ENCODE data around the gene MFSD11. TPM values are rescaled to one million over a fixed set of nuclear protein-coding genes. Genes with fewer than 3 reads are reported as not detected.
"Not testable (repeated sequence)": the region's sequence is repeated elsewhere in the genome, so short reads cannot be mapped to it uniquely, and the experiment has no call there.

MFSD11 gene
- total RNA-seq, 1 experiment from 2014 or later = 16.6 TPM

GRCh38 chr17:76740329-76741118 lies 2.6 kb downstream of the MFSD11 start:
- H3K9me2 ChIP-seq (replicated peaks; ENCODE audit: low read length) = no peaks in the 10 kb centered on the region
- no peak overlapping the region for H3K27ac ChIP-seq (ENCODE audit: low read length)
- peak overlapping the region; percentile 30; the same call in 1 of the 2 replicates for H3K4me2 ChIP-seq (ENCODE audit: low read length)
- no peaks in the 10 kb centered on the region for H3K9me3 ChIP-seq (ENCODE audit: low read length)
- ChIA-PET POLR2A (ENCODE audit: unreplicated experiment) (no interaction called here), CTCF (no interaction called here)
- peaks cover under 1% of the 10 kb centered on the region for H3F3A ChIP-seq (ENCODE audit: low read length, unreplicated experiment)
- H3K4me1 ChIP-seq (ENCODE audit: insufficient read depth, low read length) = peaks cover 18% of the 10 kb centered on the region
- no peak for DNase-seq
- TF ChIP-seq, protein P1, sequence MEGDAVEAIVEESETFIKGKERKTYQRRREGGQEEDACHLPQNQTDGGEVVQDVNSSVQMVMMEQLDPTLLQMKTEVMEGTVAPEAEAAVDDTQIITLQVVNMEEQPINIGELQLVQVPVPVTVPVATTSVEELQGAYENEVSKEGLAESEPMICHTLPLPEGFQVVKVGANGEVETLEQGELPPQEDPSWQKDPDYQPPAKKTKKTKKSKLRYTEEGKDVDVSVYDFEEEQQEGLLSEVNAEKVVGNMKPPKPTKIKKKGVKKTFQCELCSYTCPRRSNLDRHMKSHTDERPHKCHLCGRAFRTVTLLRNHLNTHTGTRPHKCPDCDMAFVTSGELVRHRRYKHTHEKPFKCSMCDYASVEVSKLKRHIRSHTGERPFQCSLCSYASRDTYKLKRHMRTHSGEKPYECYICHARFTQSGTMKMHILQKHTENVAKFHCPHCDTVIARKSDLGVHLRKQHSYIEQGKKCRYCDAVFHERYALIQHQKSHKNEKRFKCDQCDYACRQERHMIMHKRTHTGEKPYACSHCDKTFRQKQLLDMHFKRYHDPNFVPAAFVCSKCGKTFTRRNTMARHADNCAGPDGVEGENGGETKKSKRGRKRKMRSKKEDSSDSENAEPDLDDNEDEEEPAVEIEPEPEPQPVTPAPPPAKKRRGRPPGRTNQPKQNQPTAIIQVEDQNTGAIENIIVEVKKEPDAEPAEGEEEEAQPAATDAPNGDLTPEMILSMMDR (conservative IDR thresholded peaks at IDR 0.05; ENCODE audit: low read depth, low read length) = no peak
- TF ChIP-seq EZH2 (IDR thresholded peaks at IDR 0.05; ENCODE audit: low read length, unreplicated experiment) (no peak), EZH2phosphoT487 (IDR thresholded peaks at IDR 0.05; ENCODE audit: borderline replicate concordance, low read length) (no peak)
- no peaks in the 10 kb centered on the region for H3K27me3 ChIP-seq (ENCODE audit: low read length)
- ATAC-seq = no peak
- no TSS peak for BruUV-seq (replicated peaks)
- H3K36me3 ChIP-seq (ENCODE audit: low read depth, low read length) = peaks cover 29% of the 10 kb centered on the region
- intact Hi-C loops (cut with micrococcal nuclease) = no loop called here
- H3K9ac ChIP-seq (ENCODE audit: low read length) = no peak overlapping the region
- H3K79me2 ChIP-seq (ENCODE audit: low read length) = peaks cover 47% of the 10 kb centered on the region
- H2AFZ ChIP-seq (ENCODE audit: low read length) = no peak overlapping the region
- H4K20me1 ChIP-seq (ENCODE audit: low read length) = peaks cover 13% of the 10 kb centered on the region
- no peak overlapping the region for H3K4me3 ChIP-seq (ENCODE audit: low read length)

- CTCF ChIA-PET = no interaction called here
- Histone ChIP-seq H3K27ac (ENCODE audit: low read length) (no peak overlapping the region), H3K4me1 (ENCODE audit: insufficient read depth, low read length) (peaks cover 18% of the 10 kb centered on the region), H3K4me3 (ENCODE audit: low read length) (no peak overlapping the region), H3K79me2 (ENCODE audit: low read length) (peaks cover 30% of the 10 kb centered on the region), H2AFZ (ENCODE audit: low read length) (no peak overlapping the region), H3F3A (ENCODE audit: low read length, unreplicated experiment) (no peaks in the 10 kb centered on the region), H3K9me2 (replicated peaks; ENCODE audit: low read length) (no peaks in the 10 kb centered on the region), H3K9me3 (ENCODE audit: low read length) (no peaks in the 10 kb centered on the region), H3K27me3 (ENCODE audit: low read length) (no peaks in the 10 kb centered on the region), H3K36me3 (ENCODE audit: low read depth, low read length) (peaks cover 30% of the 10 kb centered on the region), H3K9ac (ENCODE audit: low read length) (no peak overlapping the region), H4K20me1 (ENCODE audit: low read length) (no peaks in the 10 kb centered on the region), H3K4me2 (ENCODE audit: low read length) (no peak overlapping the region)
- intact Hi-C loops (cut with micrococcal nuclease) = no loop called here
- ATAC-seq = no peak
- TF ChIP-seq, protein P1 (conservative IDR thresholded peaks at IDR 0.05; ENCODE audit: low read depth, low read length) = no peak
- TF ChIP-seq EZH2 (IDR thresholded peaks at IDR 0.05; ENCODE audit: low read length, unreplicated experiment) = no peak
- BruUV-seq (replicated peaks) = no TSS peak
- POLR2A ChIA-PET (ENCODE audit: unreplicated experiment) = no interaction called here
- peak; percentile 37 for DNase-seq
These were observed 5.0 kb downstream of the MFSD11 start for GRCh38 chr17:76742958-76743357.

DNA sequence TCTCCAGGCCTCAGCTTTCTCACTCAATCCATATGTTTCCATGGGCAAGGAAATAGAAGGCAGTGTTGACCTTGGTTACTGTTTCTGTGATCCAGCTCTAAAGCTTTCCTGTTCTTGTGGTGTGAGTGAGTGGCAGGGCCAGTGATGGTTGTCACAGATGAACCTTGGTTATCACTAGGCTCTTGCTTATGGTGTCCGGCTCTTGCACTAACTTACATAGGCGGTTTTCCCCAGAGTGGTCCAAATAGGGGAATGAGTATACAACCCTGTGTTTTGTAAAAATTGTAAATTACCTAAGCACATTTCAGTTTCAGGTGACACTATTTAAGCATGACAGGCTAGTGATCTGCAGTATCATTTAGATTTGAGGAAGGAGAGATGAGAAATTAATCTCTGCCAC lies 6.8 kb downstream of the MFSD11 start:
- no peaks in the 10 kb centered on the region for H3K9me3 ChIP-seq (ENCODE audit: low read length)
- no peaks in the 10 kb centered on the region for H3F3A ChIP-seq (ENCODE audit: low read length, unreplicated experiment)
- peaks cover 12% of the 10 kb centered on the region for H3K79me2 ChIP-seq (ENCODE audit: low read length)
- H3K36me3 ChIP-seq (ENCODE audit: low read depth, low read length) = peaks cover 34% of the 10 kb centered on the region
- intact Hi-C loops (cut with micrococcal nuclease) = no loop called here
- H3K4me1 ChIP-seq (ENCODE audit: insufficient read depth, low read length) = 0 out of 2 replicates have a peak, but pooled peaks cover 6% of the 10 kb centered on the region
- no peak overlapping the region for H3K27ac ChIP-seq (ENCODE audit: low read length)
- H3K4me3 ChIP-seq (ENCODE audit: low read length) = no peak overlapping the region
- no TSS peak for BruUV-seq (replicated peaks)
- DNase-seq (no peak), ATAC-seq (no peak)
- H3K27me3 ChIP-seq (ENCODE audit: low read length) = no peaks in the 10 kb centered on the region
- no peak overlapping the region for H2AFZ ChIP-seq (ENCODE audit: low read length)
- H3K9me2 ChIP-seq (replicated peaks; ENCODE audit: low read length) = no peaks in the 10 kb centered on the region
- no peak overlapping the region for H3K4me2 ChIP-seq (ENCODE audit: low read length)
- no peaks in the 10 kb centered on the region for H4K20me1 ChIP-seq (ENCODE audit: low read length)
- TF ChIP-seq, protein P1 (conservative IDR thresholded peaks at IDR 0.05; ENCODE audit: low read depth, low read length) = no peak
- TF ChIP-seq EZH2phosphoT487 (IDR thresholded peaks at IDR 0.05; ENCODE audit: borderline replicate concordance, low read length) = no peak
- TF ChIP-seq EZH2 (IDR thresholded peaks at IDR 0.05; ENCODE audit: low read length, unreplicated experiment) = no peak
- no peak overlapping the region for H3K9ac ChIP-seq (ENCODE audit: low read length)
- ChIA-PET POLR2A (ENCODE audit: unreplicated experiment) (no interaction called here), CTCF (no interaction called here)

DNA sequence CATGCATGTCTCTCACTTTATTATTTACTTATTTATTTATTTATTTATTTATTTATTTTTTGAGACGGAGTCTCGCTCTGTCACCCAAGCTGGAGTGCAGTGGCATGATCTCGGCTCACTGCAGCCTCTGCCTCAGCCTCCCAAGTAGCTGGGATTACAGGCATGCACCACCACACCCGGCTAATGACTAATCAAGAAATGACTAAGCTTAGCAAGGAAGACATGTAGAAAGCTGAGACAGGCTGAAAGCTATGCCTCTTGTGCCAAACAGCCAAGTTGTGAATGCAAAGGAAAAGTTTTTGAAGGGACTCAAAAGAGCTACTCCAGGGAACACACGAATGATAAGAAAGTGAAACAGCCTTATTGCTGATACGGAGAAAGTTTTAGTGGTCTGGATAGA lies 7.9 kb downstream of the MFSD11 start:
- H3K36me3 ChIP-seq (ENCODE audit: low read depth, low read length) = peaks cover 34% of the 10 kb centered on the region
- intact Hi-C loops (cut with micrococcal nuclease); H3F3A ChIP-seq (ENCODE audit: low read length, unreplicated experiment); H3K27me3 ChIP-seq (ENCODE audit: low read length); BruUV-seq (replicated peaks); H2AFZ ChIP-seq (ENCODE audit: low read length); H3K79me2 ChIP-seq (ENCODE audit: low read length); H3K4me3 ChIP-seq (ENCODE audit: low read length); H3K9me3 ChIP-seq (ENCODE audit: low read length); H3K9me2 ChIP-seq (replicated peaks; ENCODE audit: low read length); H4K20me1 ChIP-seq (ENCODE audit: low read length); CTCF ChIA-PET; POLR2A ChIA-PET (ENCODE audit: unreplicated experiment); H3K4me2 ChIP-seq (ENCODE audit: low read length); H3K27ac ChIP-seq (ENCODE audit: low read length); H3K4me1 ChIP-seq (ENCODE audit: insufficient read depth, low read length); H3K9ac ChIP-seq (ENCODE audit: low read length): not testable (repeated sequence)
- ATAC-seq (peak; percentile 73), DNase-seq (peak; percentile 51)
